DOHH2 (cell line): ENCODE results near the gene DYNLL2.

Experiments
- CTCF ChIP-seq: fragments of 200-600 bp; sonication (generic); IDR thresholded peaks from one replicate; pipeline ENCODE4 v1.5.1; 2014; ENCODE audit warnings: antibody characterized with exemption, mild to moderate bottlenecking, low read depth, low read length; ENCODE audit not compliant: poor library complexity, severe bottlenecking
- EZH2phosphoT487 ChIP-seq: fragments of 200-600 bp; sonication (generic); IDR thresholded peaks from 2 replicates; pipeline ENCODE4 v1.6.1; 2017; ENCODE audit warnings: borderline replicate concordance, mild to moderate bottlenecking, antibody characterized with exemption, low read length, moderate library complexity, mixed read lengths

GRCh38 chr17:58113947-58114346 is 30.7 kb downstream of the DYNLL2 start:
- TF ChIP-seq CTCF (no peak), EZH2phosphoT487 (no peak)
